Stimulated activated memory B cell treated with anti-CD40 and anti-IgM and Interleukin-4, amounts not matched to agents 10 μg/mL and 1 μg/mL and 100 μg/mL, for 72 hours (primary cell): ENCODE data around the gene GAB3.

Experiments
- ATAC-seq: fragments of 150-1000 bp; cut with Tn5 transposase; 2 replicates; pipeline ENCODE4 v1.10.0; 2021
- H3K27ac Mint-ChIP-seq: one replicate; pipeline ENCODE4 v1.8.0; 2022; ENCODE audit warnings: mild to moderate bottlenecking, mixed read lengths
- H3K27me3 Mint-ChIP-seq: one replicate; pipeline ENCODE4 v1.8.0; 2022; ENCODE audit warnings: mixed read lengths
- H3K36me3 Mint-ChIP-seq: one replicate; pipeline ENCODE4 v1.8.0; 2022; ENCODE audit warnings: mixed read lengths
- H3K4me1 Mint-ChIP-seq: one replicate; pipeline ENCODE4 v1.8.0; 2022; ENCODE audit warnings: mixed read lengths
- H3K4me3 Mint-ChIP-seq: one replicate; pipeline ENCODE4 v1.8.0; 2022; ENCODE audit warnings: mild to moderate bottlenecking, moderate library complexity, mixed read lengths
- H3K9me3 Mint-ChIP-seq: one replicate; pipeline ENCODE4 v1.8.0; 2022; ENCODE audit warnings: mixed read lengths

The GAB3 gene

GRCh38 chrX:154732421-154733065 is 18.3 kb downstream of the GAB3 start:
- Mint-ChIP-seq H3K4me3 (no peak overlapping the region), H3K27ac (peak overlapping the region; percentile 35), H3K27me3 (no peaks in the 10 kb centered on the region), H3K9me3 (no peaks in the 10 kb centered on the region), H3K36me3 (peaks cover 10% of the 10 kb centered on the region), H3K4me1 (peaks cover 43% of the 10 kb centered on the region)
- no peak for ATAC-seq

GRCh38 chrX:154731881-154732280 is 19.0 kb downstream of the GAB3 start:
- ATAC-seq, result no peak
- Mint-ChIP-seq H3K27me3 (no peaks in the 10 kb centered on the region), H3K4me3 (no peak overlapping the region), H3K27ac (no peak overlapping the region), H3K9me3 (no peaks in the 10 kb centered on the region), H3K4me1 (peaks cover 41% of the 10 kb centered on the region), H3K36me3 (peaks cover 10% of the 10 kb centered on the region)

GRCh38 chrX:154731184-154731583 is 19.7 kb downstream of the GAB3 start:
- no peaks in the 10 kb centered on the region for H3K9me3 Mint-ChIP-seq
- peaks cover 10% of the 10 kb centered on the region for H3K36me3 Mint-ChIP-seq
- peaks cover 46% of the 10 kb centered on the region for H3K4me1 Mint-ChIP-seq
- ATAC-seq, result no peak
- H3K27me3 Mint-ChIP-seq, result no peaks in the 10 kb centered on the region
- no peak overlapping the region for H3K4me3 Mint-ChIP-seq
- peak overlapping the region; percentile 12 for H3K27ac Mint-ChIP-seq

GRCh38 chrX:154730253-154730891 is 20.5 kb downstream of the GAB3 start:
- Mint-ChIP-seq H3K9me3 (no peaks in the 10 kb centered on the region), H3K4me1 (peaks cover 48% of the 10 kb centered on the region), H3K36me3 (peaks cover 10% of the 10 kb centered on the region), H3K4me3 (no peak overlapping the region), H3K27me3 (no peaks in the 10 kb centered on the region), H3K27ac (peak overlapping the region; percentile 12)
- no peak for ATAC-seq

GRCh38 chrX:154729439-154729838 is 21.4 kb downstream of the GAB3 start:
- H3K4me3 Mint-ChIP-seq, result no peak overlapping the region
- no peaks in the 10 kb centered on the region for H3K9me3 Mint-ChIP-seq
- H3K36me3 Mint-ChIP-seq, result peaks cover 10% of the 10 kb centered on the region
- peaks cover 53% of the 10 kb centered on the region for H3K4me1 Mint-ChIP-seq
- no peaks in the 10 kb centered on the region for H3K27me3 Mint-ChIP-seq
- ATAC-seq, result no peak
- no peak overlapping the region for H3K27ac Mint-ChIP-seq

- H3K4me3 Mint-ChIP-seq, result no peak overlapping the region
- H3K27ac Mint-ChIP-seq, result no peak overlapping the region
- H3K27me3 Mint-ChIP-seq, result no peaks in the 10 kb centered on the region
- no peaks in the 10 kb centered on the region for H3K9me3 Mint-ChIP-seq
- peaks cover 49% of the 10 kb centered on the region for H3K4me1 Mint-ChIP-seq
- peaks cover 10% of the 10 kb centered on the region for H3K36me3 Mint-ChIP-seq
- no peak for ATAC-seq
Observed at GRCh38 chrX:154728431-154729190, 22.3 kb downstream of the GAB3 start.

- Mint-ChIP-seq H3K4me3 (no peak overlapping the region), H3K27ac (no peak overlapping the region), H3K9me3 (no peaks in the 10 kb centered on the region), H3K4me1 (peaks cover 56% of the 10 kb centered on the region), H3K27me3 (no peaks in the 10 kb centered on the region), H3K36me3 (peaks cover 14% of the 10 kb centered on the region)
- no peak for ATAC-seq
Observed at GRCh38 chrX:154727871-154728270, 23.0 kb downstream of the GAB3 start.

- no peak for ATAC-seq
- H3K4me3 Mint-ChIP-seq, result no peak overlapping the region
- H3K27ac Mint-ChIP-seq, result no peak overlapping the region
- no peaks in the 10 kb centered on the region for H3K9me3 Mint-ChIP-seq
- H3K36me3 Mint-ChIP-seq, result peaks cover 15% of the 10 kb centered on the region
- H3K27me3 Mint-ChIP-seq, result no peaks in the 10 kb centered on the region
- peaks cover 56% of the 10 kb centered on the region for H3K4me1 Mint-ChIP-seq
Observed at GRCh38 chrX:154727418-154727817, 23.5 kb downstream of the GAB3 start.

GRCh38 chrX:154724993-154725756 is 25.7 kb downstream of the GAB3 start:
- Mint-ChIP-seq H3K27me3 (no peaks in the 10 kb centered on the region), H3K27ac (no peak overlapping the region), H3K36me3 (peaks cover 5% of the 10 kb centered on the region), H3K4me3 (no peak overlapping the region), H3K9me3 (no peaks in the 10 kb centered on the region), H3K4me1 (peaks cover 45% of the 10 kb centered on the region)
- no peak for ATAC-seq

GRCh38 chrX:154721155-154721554 is 29.7 kb downstream of the GAB3 start:
- Mint-ChIP-seq H3K4me1 (peaks cover 48% of the 10 kb centered on the region), H3K27ac (no peak overlapping the region), H3K4me3 (no peak overlapping the region), H3K9me3 (no peaks in the 10 kb centered on the region), H3K27me3 (no peaks in the 10 kb centered on the region), H3K36me3 (peaks cover 5% of the 10 kb centered on the region)
- no peak for ATAC-seq

GRCh38 chrX:154720067-154720466 is 30.8 kb downstream of the GAB3 start:
- H3K36me3 Mint-ChIP-seq, result peaks cover 5% of the 10 kb centered on the region
- H3K27ac Mint-ChIP-seq, result no peak overlapping the region
- H3K27me3 Mint-ChIP-seq, result no peaks in the 10 kb centered on the region
- H3K9me3 Mint-ChIP-seq, result no peaks in the 10 kb centered on the region
- no peak for ATAC-seq
- H3K4me1 Mint-ChIP-seq, result peaks cover 37% of the 10 kb centered on the region
- no peak overlapping the region for H3K4me3 Mint-ChIP-seq

GRCh38 chrX:154719132-154719675 is 31.7 kb downstream of the GAB3 start:
- Mint-ChIP-seq H3K9me3 (no peaks in the 10 kb centered on the region), H3K27ac (peak overlapping the region; percentile 42), H3K4me3 (peak overlapping the region; percentile 6), H3K36me3 (peaks cover 5% of the 10 kb centered on the region), H3K4me1 (peaks cover 29% of the 10 kb centered on the region), H3K27me3 (no peaks in the 10 kb centered on the region)
- no peak for ATAC-seq

GRCh38 chrX:154718616-154719015 is 32.3 kb downstream of the GAB3 start:
- H3K4me3 Mint-ChIP-seq, result peak overlapping the region; percentile 6
- peaks cover 5% of the 10 kb centered on the region for H3K36me3 Mint-ChIP-seq
- peaks cover 29% of the 10 kb centered on the region for H3K4me1 Mint-ChIP-seq
- H3K27me3 Mint-ChIP-seq, result no peaks in the 10 kb centered on the region
- ATAC-seq, result no peak
- H3K27ac Mint-ChIP-seq, result peak overlapping the region; percentile 42
- no peaks in the 10 kb centered on the region for H3K9me3 Mint-ChIP-seq

GRCh38 chrX:154717824-154718223 is 33.1 kb downstream of the GAB3 start:
- Mint-ChIP-seq H3K36me3 (peaks cover 4% of the 10 kb centered on the region), H3K27me3 (no peaks in the 10 kb centered on the region), H3K4me3 (no peak overlapping the region), H3K27ac (no peak overlapping the region), H3K9me3 (no peaks in the 10 kb centered on the region), H3K4me1 (peaks cover 27% of the 10 kb centered on the region)
- ATAC-seq, result no peak

- H3K9me3 Mint-ChIP-seq, result no peaks in the 10 kb centered on the region
- H3K27ac Mint-ChIP-seq, result no peak overlapping the region
- H3K4me3 Mint-ChIP-seq, result no peak overlapping the region
- peaks cover 18% of the 10 kb centered on the region for H3K36me3 Mint-ChIP-seq
- ATAC-seq, result no peak
- peaks cover 37% of the 10 kb centered on the region for H3K4me1 Mint-ChIP-seq
- H3K27me3 Mint-ChIP-seq, result no peaks in the 10 kb centered on the region
Observed at GRCh38 chrX:154715825-154716224, 35.1 kb downstream of the GAB3 start.
